ENCODE data around the gene TFR2.

Gene TFR2

GRCh38 chr7:100682228-100682741 lies 40.9 kb upstream of the TFR2 start:
- peaks cover 17% of the 10 kb centered on the region; the same call in 1 of the 2 replicates for H3K4me1 ChIP-seq (ENCODE audit: insufficient read depth, low read length)
- no peak overlapping the region for H3K9ac ChIP-seq (ENCODE audit: low read depth, low read length)
- H3K9me3 ChIP-seq (ENCODE audit: control insufficient read depth, insufficient read depth, low read length): no peaks in the 10 kb centered on the region
- H3K36me3 ChIP-seq (ENCODE audit: insufficient read depth, low read length): peaks cover 14% of the 10 kb centered on the region; the same call in 1 of the 2 replicates

- H3K36me3 ChIP-seq (ENCODE audit: insufficient read depth, low read length): peaks cover 14% of the 10 kb centered on the region; the same call in 1 of the 2 replicates
- peaks cover 17% of the 10 kb centered on the region; the same call in 1 of the 2 replicates for H3K4me1 ChIP-seq (ENCODE audit: insufficient read depth, low read length)
- H3K9ac ChIP-seq (ENCODE audit: low read depth, low read length): no peak overlapping the region
- H3K9me3 ChIP-seq (ENCODE audit: control insufficient read depth, insufficient read depth, low read length): no peaks in the 10 kb centered on the region
Observed at GRCh38 chr7:100681491-100682227, 40.3 kb upstream of the TFR2 start.

- peaks cover 14% of the 10 kb centered on the region; the same call in 1 of the 2 replicates for H3K36me3 ChIP-seq (ENCODE audit: insufficient read depth, low read length)
- H3K4me1 ChIP-seq (ENCODE audit: insufficient read depth, low read length): peaks cover 17% of the 10 kb centered on the region; the same call in 1 of the 2 replicates
- H3K9ac ChIP-seq (ENCODE audit: low read depth, low read length): no peak overlapping the region
- no peaks in the 10 kb centered on the region for H3K9me3 ChIP-seq (ENCODE audit: control insufficient read depth, insufficient read depth, low read length)
Observed at GRCh38 chr7:100680576-100681271, 39.4 kb upstream of the TFR2 start.

GRCh38 chr7:100679927-100680575 lies 38.7 kb upstream of the TFR2 start:
- H3K4me1 ChIP-seq (ENCODE audit: insufficient read depth, low read length): peaks cover 17% of the 10 kb centered on the region; the same call in 1 of the 2 replicates
- no peaks in the 10 kb centered on the region for H3K9me3 ChIP-seq (ENCODE audit: control insufficient read depth, insufficient read depth, low read length)
- no peak overlapping the region for H3K9ac ChIP-seq (ENCODE audit: low read depth, low read length)
- H3K36me3 ChIP-seq (ENCODE audit: insufficient read depth, low read length): peaks cover 7% of the 10 kb centered on the region; the same call in 1 of the 2 replicates

GRCh38 chr7:100679129-100679926 lies 38.0 kb upstream of the TFR2 start:
- peaks cover 6% of the 10 kb centered on the region; the same call in 1 of the 2 replicates for H3K36me3 ChIP-seq (ENCODE audit: insufficient read depth, low read length)
- peaks cover 17% of the 10 kb centered on the region; the same call in 1 of the 2 replicates for H3K4me1 ChIP-seq (ENCODE audit: insufficient read depth, low read length)
- no peaks in the 10 kb centered on the region for H3K9me3 ChIP-seq (ENCODE audit: control insufficient read depth, insufficient read depth, low read length)
- H3K9ac ChIP-seq (ENCODE audit: low read depth, low read length): no peak overlapping the region

GRCh38 chr7:100678291-100678984 lies 37.1 kb upstream of the TFR2 start:
- H3K36me3 ChIP-seq (ENCODE audit: insufficient read depth, low read length): peaks cover 6% of the 10 kb centered on the region; the same call in 1 of the 2 replicates
- no peak overlapping the region for H3K9ac ChIP-seq (ENCODE audit: low read depth, low read length)
- peaks cover 17% of the 10 kb centered on the region; the same call in 1 of the 2 replicates for H3K4me1 ChIP-seq (ENCODE audit: insufficient read depth, low read length)
- H3K9me3 ChIP-seq (ENCODE audit: control insufficient read depth, insufficient read depth, low read length): no peaks in the 10 kb centered on the region

GRCh38 chr7:100677308-100678267 lies 36.2 kb upstream of the TFR2 start:
- Histone ChIP-seq H3K4me1 (ENCODE audit: insufficient read depth, low read length) (peaks cover 17% of the 10 kb centered on the region; the same call in 1 of the 2 replicates), H3K9me3 (ENCODE audit: control insufficient read depth, insufficient read depth, low read length) (no peaks in the 10 kb centered on the region), H3K9ac (ENCODE audit: low read depth, low read length) (no peak overlapping the region), H3K36me3 (ENCODE audit: insufficient read depth, low read length) (peaks cover 6% of the 10 kb centered on the region; the same call in 1 of the 2 replicates)

- H3K4me1 ChIP-seq (ENCODE audit: insufficient read depth, low read length): peaks cover 11% of the 10 kb centered on the region; the same call in 1 of the 2 replicates
- H3K36me3 ChIP-seq (ENCODE audit: insufficient read depth, low read length): peaks cover 3% of the 10 kb centered on the region; the same call in 1 of the 2 replicates
- no peak overlapping the region for H3K9ac ChIP-seq (ENCODE audit: low read depth, low read length)
- no peaks in the 10 kb centered on the region for H3K9me3 ChIP-seq (ENCODE audit: control insufficient read depth, insufficient read depth, low read length)
Observed at GRCh38 chr7:100676501-100677306, 35.4 kb upstream of the TFR2 start.

- Histone ChIP-seq H3K36me3 (ENCODE audit: insufficient read depth, low read length) (no peaks in the 10 kb centered on the region), H3K9me3 (ENCODE audit: control insufficient read depth, insufficient read depth, low read length) (no peaks in the 10 kb centered on the region), H3K9ac (ENCODE audit: low read depth, low read length) (peak overlapping the region; percentile 56), H3K4me1 (ENCODE audit: insufficient read depth, low read length) (peaks cover 4% of the 10 kb centered on the region; the same call in 1 of the 2 replicates)
Observed at GRCh38 chr7:100675581-100676350, 34.4 kb upstream of the TFR2 start.

GRCh38 chr7:100675105-100675451 lies 33.7 kb upstream of the TFR2 start:
- H3K9ac ChIP-seq (ENCODE audit: low read depth, low read length): peak overlapping the region; percentile 84; the same call in 1 of the 2 replicates
- no peaks in the 10 kb centered on the region for H3K9me3 ChIP-seq (ENCODE audit: control insufficient read depth, insufficient read depth, low read length)
- H3K4me1 ChIP-seq (ENCODE audit: insufficient read depth, low read length): peaks cover under 1% of the 10 kb centered on the region; the same call in 1 of the 2 replicates
- H3K36me3 ChIP-seq (ENCODE audit: insufficient read depth, low read length): no peaks in the 10 kb centered on the region

GRCh38 chr7:100674411-100675104 lies 33.2 kb upstream of the TFR2 start:
- Histone ChIP-seq H3K9me3 (ENCODE audit: control insufficient read depth, insufficient read depth, low read length) (no peaks in the 10 kb centered on the region), H3K9ac (ENCODE audit: low read depth, low read length) (peak overlapping the region; percentile 84), H3K36me3 (ENCODE audit: insufficient read depth, low read length) (no peaks in the 10 kb centered on the region), H3K4me1 (ENCODE audit: insufficient read depth, low read length) (no peaks in the 10 kb centered on the region)

All from ES-I3 (cell line).